SJCRH30 (cell line): ENCODE data around the gene CRYGS. TPM values are rescaled to one million over a fixed set of nuclear protein-coding genes. Genes with fewer than 3 reads are reported as not detected.
A peak's percentile ranks its signal among the peaks of the same experiment; 100 is the strongest.
"Not testable (repeated sequence)": the region's sequence is repeated elsewhere in the genome, so short reads cannot be mapped to it uniquely, and the experiment has no call there.

ENCODE experiments used
- DNase-seq, 2 experiments: peaks; one replicate each; pipeline ENCODE4 v3.0.0-alpha.2; 2015 to 2020
- H3K27ac ChIP-seq: fragments of 250-450 bp; sonication (Bioruptor Pico); 2 replicates; pipeline ENCODE4 v1.5.1; 2020; ENCODE audit warnings: mild to moderate bottlenecking, moderate library complexity
- H3K27me3 ChIP-seq: fragments of 250-450 bp; sonication (Bioruptor Pico); 2 replicates; pipeline ENCODE4 v1.5.1; 2020; ENCODE audit warnings: mild to moderate bottlenecking, moderate library complexity
- H3K36me3 ChIP-seq: fragments of 250-450 bp; sonication (Bioruptor Pico); 2 replicates; pipeline ENCODE4 v1.5.1; 2020; ENCODE audit warnings: mild to moderate bottlenecking, moderate library complexity
- H3K4me1 ChIP-seq: fragments of 250-450 bp; sonication (Bioruptor Pico); 2 replicates; pipeline ENCODE4 v1.5.1; 2020; ENCODE audit warnings: mild to moderate bottlenecking, moderate library complexity
- H3K4me3 ChIP-seq: fragments of 250-450 bp; sonication (Bioruptor Pico); 2 replicates; pipeline ENCODE4 v1.5.1; 2020; ENCODE audit warnings: mild to moderate bottlenecking, moderate library complexity
- H3K9me3 ChIP-seq: fragments of 250-450 bp; sonication (Bioruptor Pico); replicated peaks from 2 replicates; pipeline ENCODE4 v1.5.1; 2020; ENCODE audit warnings: mild to moderate bottlenecking, moderate library complexity
- total RNA-seq: library from RNA; depleted of rRNA; stranded (reverse); fragments of >200 nt; shearing (Covaris generic); gene quantifications from 2 replicates; pipeline ENCODE4 v1.2.3, GENCODE V29; 2014

The CRYGS gene
- total RNA-seq, 1 experiment from 2014 or later, result 0.87 TPM

DNA sequence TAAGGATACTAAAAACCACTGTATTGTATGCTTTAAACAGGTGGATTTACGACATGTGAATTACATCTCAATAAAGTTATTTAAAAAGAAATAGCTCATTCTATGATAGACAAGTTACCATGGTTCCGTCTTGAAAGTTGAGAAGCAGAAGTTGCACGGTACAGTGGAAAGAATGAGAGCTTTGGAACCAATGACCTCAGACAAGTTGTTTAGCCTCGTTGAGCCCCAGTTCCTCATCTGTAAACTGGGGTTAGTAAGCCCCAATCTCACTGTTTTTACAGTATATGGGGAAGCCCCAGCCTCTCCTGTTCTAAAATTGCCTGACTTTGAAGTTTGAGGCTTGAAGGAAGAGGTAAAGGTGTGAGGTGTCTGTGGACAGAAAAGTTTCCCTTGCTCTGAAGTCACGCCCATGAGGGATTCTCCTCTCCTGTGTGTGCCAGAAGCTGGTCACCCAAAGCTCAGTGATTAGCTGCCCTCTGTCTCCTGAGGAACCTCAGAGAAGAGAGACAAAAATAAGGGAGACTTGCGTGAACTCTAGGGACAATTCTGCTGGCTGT is 10.0 kb downstream of the CRYGS start:
- no peak for DNase-seq
- Histone ChIP-seq H3K27me3 (no peaks in the 10 kb centered on the region), H3K4me3 (no peak overlapping the region), H3K27ac (no peak overlapping the region), H3K4me1 (no peaks in the 10 kb centered on the region), H3K36me3 (no peaks in the 10 kb centered on the region), H3K9me3 (no peaks in the 10 kb centered on the region)

GRCh38 chr3:186532598-186533072 is 11.5 kb downstream of the CRYGS start:
- Histone ChIP-seq H3K36me3 (no peaks in the 10 kb centered on the region), H3K4me3 (no peak overlapping the region), H3K4me1 (peaks cover 3% of the 10 kb centered on the region; the same call in 1 of the 2 replicates), H3K27ac (no peak overlapping the region), H3K9me3 (no peaks in the 10 kb centered on the region), H3K27me3 (no peaks in the 10 kb centered on the region)
- no peak for DNase-seq

- not testable (repeated sequence) for H3K27ac ChIP-seq, DNase-seq, H3K4me1 ChIP-seq, H3K36me3 ChIP-seq, H3K27me3 ChIP-seq, H3K9me3 ChIP-seq, H3K4me3 ChIP-seq
These were observed 12.5 kb downstream of the CRYGS start for GRCh38 chr3:186531694-186532093.

DNA sequence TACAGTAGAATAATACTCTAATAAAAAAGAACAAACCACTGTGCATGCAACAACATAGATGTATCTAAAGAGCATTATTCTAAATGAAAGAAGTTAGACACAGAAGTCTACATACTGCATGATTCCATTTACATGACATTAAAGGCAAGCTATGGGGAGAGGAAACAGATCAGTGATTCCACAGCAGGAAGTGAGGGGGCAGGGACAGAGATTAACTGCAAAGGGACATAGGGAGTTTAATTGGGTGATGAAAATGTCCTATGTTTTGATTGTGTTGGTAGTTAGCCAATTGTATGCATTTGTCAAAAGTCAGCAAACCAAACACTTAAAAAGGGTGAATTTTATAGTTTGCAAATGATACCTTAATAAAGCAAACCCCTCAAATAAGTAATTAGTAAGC is 13.8 kb downstream of the CRYGS start:
- H3K4me3 ChIP-seq, result no peak overlapping the region
- H3K27me3 ChIP-seq, result no peaks in the 10 kb centered on the region
- H3K4me1 ChIP-seq, result peaks cover 3% of the 10 kb centered on the region; the same call in 1 of the 2 replicates
- H3K9me3 ChIP-seq, result no peaks in the 10 kb centered on the region
- DNase-seq, result no peak
- H3K27ac ChIP-seq, result no peak overlapping the region
- H3K36me3 ChIP-seq, result no peaks in the 10 kb centered on the region

DNA sequence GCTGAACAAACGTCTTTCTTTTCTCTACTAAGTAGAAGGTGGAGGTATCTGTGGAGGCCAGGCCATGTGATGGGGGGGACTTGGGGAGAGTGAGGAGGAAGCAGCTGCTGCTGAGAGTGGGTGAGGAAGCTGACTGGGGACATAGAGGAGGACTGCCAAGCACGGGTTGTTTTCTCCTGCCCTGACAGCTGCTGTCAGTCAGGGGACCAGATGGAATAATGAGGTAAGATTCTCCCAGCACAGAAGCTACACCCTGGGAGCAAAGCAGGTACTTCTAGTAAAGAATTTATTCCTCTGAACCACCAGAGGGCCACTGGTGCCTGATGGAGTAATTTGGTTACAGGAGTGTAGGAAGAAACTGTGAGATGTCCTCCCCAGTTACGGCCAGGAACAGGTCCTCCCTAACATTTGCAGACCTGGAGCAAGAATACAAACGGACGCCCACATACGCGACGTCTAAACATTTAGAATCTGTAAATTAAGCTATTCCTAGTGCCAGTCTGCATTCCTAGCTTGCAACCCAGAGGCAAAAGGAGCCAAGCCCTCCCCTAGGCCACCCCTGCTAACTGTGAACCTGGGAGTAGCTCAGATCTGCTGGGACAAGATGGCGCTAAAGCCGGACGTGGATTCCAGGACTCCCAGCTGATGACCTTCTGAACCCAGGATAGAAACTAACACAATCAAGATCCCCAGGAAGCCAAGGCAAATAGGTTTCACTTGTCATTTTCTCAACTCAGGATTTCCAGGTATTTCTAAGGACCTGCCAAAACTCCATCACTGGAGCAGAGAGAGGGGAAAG is 14.8 kb downstream of the CRYGS start:
- no peaks in the 10 kb centered on the region for H3K27me3 ChIP-seq
- no peaks in the 10 kb centered on the region for H3K36me3 ChIP-seq
- no peak overlapping the region for H3K27ac ChIP-seq
- H3K9me3 ChIP-seq, result no peaks in the 10 kb centered on the region
- H3K4me1 ChIP-seq, result peaks cover 3% of the 10 kb centered on the region; the same call in 1 of the 2 replicates
- peak in 1 of 2 experiments; percentile 16 for DNase-seq
- H3K4me3 ChIP-seq, result no peak overlapping the region

DNA sequence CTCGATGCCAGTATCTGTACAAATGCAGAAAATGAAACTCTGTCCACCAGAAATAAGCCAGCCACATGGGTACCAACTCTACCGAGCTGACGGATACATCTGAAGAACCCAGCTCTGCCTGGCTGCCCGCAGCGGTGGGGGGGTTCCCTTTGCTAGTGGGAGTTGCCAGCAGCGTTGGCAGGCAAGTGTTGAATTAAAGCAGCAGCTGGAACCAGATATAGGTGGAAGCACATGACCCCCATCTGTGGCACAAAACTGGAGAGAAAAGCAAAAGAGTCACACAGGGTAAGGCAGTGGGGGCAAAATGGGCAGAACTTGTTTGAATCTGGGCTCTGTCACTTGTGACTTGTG is 17.9 kb downstream of the CRYGS start:
- DNase-seq, result no peak
- H3K27ac ChIP-seq, result no peak overlapping the region
- H3K27me3 ChIP-seq, result no peaks in the 10 kb centered on the region
- H3K4me1 ChIP-seq, result peaks cover 5% of the 10 kb centered on the region; the same call in 1 of the 2 replicates
- H3K36me3 ChIP-seq, result no peaks in the 10 kb centered on the region
- H3K4me3 ChIP-seq, result no peak overlapping the region
- H3K9me3 ChIP-seq, result no peaks in the 10 kb centered on the region

GRCh38 chr3:186525369-186526255 is 18.6 kb downstream of the CRYGS start:
- Histone ChIP-seq H3K4me1 (peaks cover 5% of the 10 kb centered on the region; the same call in 1 of the 2 replicates), H3K27ac (no peak overlapping the region), H3K4me3 (no peak overlapping the region), H3K36me3 (no peaks in the 10 kb centered on the region), H3K9me3 (no peaks in the 10 kb centered on the region), H3K27me3 (no peaks in the 10 kb centered on the region)
- no peak for DNase-seq

DNA sequence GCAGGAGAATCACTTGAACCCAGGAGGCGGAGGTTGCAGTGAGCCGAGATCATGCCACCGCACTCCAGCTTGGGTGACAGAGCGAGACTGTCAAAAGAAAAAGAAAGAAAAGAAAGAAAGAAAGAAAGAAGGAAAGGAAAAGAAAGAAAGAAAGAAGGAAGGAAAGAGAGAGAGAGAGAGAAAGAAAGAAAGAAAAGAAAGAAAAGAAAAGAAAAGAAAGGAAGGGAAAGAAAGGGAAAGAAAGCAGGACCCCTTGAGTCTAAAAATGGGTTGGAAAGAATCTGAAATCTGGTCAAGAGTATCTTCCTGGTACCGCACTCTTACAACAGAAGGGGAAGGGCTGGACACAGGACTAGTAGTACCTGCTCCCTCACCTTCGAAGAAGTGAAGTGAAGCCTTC is 19.6 kb downstream of the CRYGS start:
- H3K4me3 ChIP-seq, result no peak overlapping the region
- no peaks in the 10 kb centered on the region for H3K9me3 ChIP-seq
- H3K27me3 ChIP-seq, result no peaks in the 10 kb centered on the region
- H3K27ac ChIP-seq, result no peak overlapping the region
- peaks cover 10% of the 10 kb centered on the region for H3K4me1 ChIP-seq
- H3K36me3 ChIP-seq, result no peaks in the 10 kb centered on the region
- DNase-seq, result no peak

DNA sequence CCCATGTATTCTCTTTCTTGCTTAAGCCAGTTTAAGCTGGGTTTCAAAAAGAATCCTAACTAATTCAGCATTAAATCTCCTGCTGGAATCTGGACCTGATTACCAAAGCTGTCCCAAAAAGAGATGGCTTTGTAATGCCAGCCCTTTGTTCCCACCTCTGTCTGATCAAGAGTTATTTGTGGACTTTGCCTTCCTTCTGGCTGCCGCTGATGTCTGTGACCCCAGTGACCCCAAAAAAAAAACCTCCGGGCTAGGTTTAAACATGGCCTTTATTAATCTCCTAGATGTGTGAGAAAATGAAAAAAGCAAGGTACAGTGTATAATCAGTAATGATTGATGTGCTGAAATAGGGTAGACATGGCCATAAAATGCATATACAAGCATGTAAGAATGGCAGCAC is 20.7 kb downstream of the CRYGS start:
- no peaks in the 10 kb centered on the region for H3K9me3 ChIP-seq
- H3K36me3 ChIP-seq, result no peaks in the 10 kb centered on the region
- no peaks in the 10 kb centered on the region for H3K27me3 ChIP-seq
- no peak overlapping the region for H3K4me3 ChIP-seq
- DNase-seq, result no peak
- H3K27ac ChIP-seq, result no peak overlapping the region
- H3K4me1 ChIP-seq, result peaks cover 7% of the 10 kb centered on the region

DNA sequence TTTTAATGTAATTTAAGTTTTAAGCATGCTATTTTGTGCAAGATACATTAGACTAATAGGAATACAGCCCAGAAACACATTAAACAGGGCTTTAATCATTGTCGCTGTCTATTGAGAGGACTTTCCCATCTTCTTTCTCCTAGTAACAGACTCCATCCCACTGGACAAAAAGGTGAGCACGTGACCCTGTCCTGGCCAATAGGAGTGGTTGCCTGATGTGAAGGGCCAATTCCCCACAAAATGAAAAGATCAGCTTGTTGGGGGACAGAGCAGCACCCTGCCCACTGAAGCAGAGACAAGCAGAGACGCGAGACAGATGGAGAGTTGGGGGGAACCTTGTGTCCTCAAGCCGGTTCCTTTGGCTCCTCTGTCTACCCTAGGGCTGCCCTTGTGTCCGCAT is 21.2 kb downstream of the CRYGS start:
- DNase-seq, result no peak
- Histone ChIP-seq H3K36me3 (no peaks in the 10 kb centered on the region), H3K4me3 (no peak overlapping the region), H3K4me1 (peaks cover 7% of the 10 kb centered on the region), H3K27ac (no peak overlapping the region), H3K27me3 (no peaks in the 10 kb centered on the region), H3K9me3 (no peaks in the 10 kb centered on the region)

- Histone ChIP-seq H3K9me3 (no peaks in the 10 kb centered on the region), H3K27me3 (no peaks in the 10 kb centered on the region), H3K36me3 (no peaks in the 10 kb centered on the region), H3K4me1 (peaks cover 7% of the 10 kb centered on the region), H3K27ac (peak overlapping the region; percentile 73), H3K4me3 (peak overlapping the region; percentile 58)
- peak; percentile 38 to 71 for DNase-seq
These were observed 23.0 kb downstream of the CRYGS start for GRCh38 chr3:186520957-186521842.

- Histone ChIP-seq H3K27ac (peak overlapping the region; percentile 73), H3K27me3 (no peaks in the 10 kb centered on the region), H3K36me3 (no peaks in the 10 kb centered on the region), H3K4me1 (peaks cover 7% of the 10 kb centered on the region), H3K9me3 (no peaks in the 10 kb centered on the region), H3K4me3 (peak overlapping the region; percentile 58)
- DNase-seq, result peak; percentile 69 to 80
These were observed 23.7 kb downstream of the CRYGS start for GRCh38 chr3:186520431-186520830.

DNA sequence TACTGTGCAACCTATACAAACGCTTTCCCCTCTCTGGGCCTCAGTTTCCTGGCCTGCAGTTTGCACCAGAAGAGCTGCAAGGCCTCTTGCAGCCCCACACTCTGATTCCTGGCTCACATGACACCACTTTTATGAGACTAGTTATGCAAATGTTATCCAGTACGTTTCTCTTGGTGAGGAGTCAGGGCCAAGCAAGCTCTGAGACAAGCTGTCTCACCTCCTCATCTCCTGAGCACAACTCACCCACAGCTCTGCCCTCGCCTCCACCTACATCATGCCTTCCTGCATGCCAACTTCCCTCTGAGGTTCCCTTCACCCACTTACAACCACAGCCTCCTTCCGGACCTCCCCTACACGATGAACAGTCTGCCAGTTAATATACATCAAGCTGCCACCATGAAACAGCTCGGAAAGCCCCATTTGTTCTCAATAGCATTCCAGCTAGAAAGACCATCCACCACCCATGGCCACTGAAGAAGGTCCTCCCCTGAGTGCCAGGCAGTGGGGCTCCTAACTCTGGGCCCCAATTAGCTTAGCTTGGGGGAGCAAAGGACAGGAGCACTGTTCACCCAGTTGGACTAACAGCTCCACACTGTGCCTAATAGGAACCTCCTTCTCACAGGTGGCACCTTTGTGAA is 25.0 kb downstream of the CRYGS start:
- Histone ChIP-seq H3K4me3 (no peak overlapping the region), H3K27me3 (no peaks in the 10 kb centered on the region), H3K27ac (no peak overlapping the region), H3K4me1 (peaks cover 7% of the 10 kb centered on the region), H3K9me3 (no peaks in the 10 kb centered on the region), H3K36me3 (no peaks in the 10 kb centered on the region)
- no peak for DNase-seq

GRCh38 chr3:186517218-186517617 is 27.0 kb downstream of the CRYGS start:
- DNase-seq, result no peak
- no peak overlapping the region for H3K4me3 ChIP-seq
- H3K36me3 ChIP-seq, result no peaks in the 10 kb centered on the region
- H3K9me3 ChIP-seq, result no peaks in the 10 kb centered on the region
- no peaks in the 10 kb centered on the region for H3K27me3 ChIP-seq
- H3K27ac ChIP-seq, result no peak overlapping the region
- peaks cover 7% of the 10 kb centered on the region for H3K4me1 ChIP-seq
